GM12875 (cell line): ENCODE measurements around the gene ENOSF1.

ENCODE experiments used
- H3K4me3 ChIP-seq: one replicate; pipeline ENCODE4 v1.5.1; 2011; ENCODE audit warnings: low read depth, low read length, control low read depth
- TF ChIP-seq, protein P1 (sequence below): IDR thresholded peaks from 2 replicates; pipeline ENCODE4 v1.5.1; 2011; ENCODE audit warnings: low read depth, mild to moderate bottlenecking, control low read depth, inconsistent platforms, low read length, moderate library complexity, borderline replicate concordance; ENCODE audit not compliant: insufficient read depth

ENOSF1 gene

DNA sequence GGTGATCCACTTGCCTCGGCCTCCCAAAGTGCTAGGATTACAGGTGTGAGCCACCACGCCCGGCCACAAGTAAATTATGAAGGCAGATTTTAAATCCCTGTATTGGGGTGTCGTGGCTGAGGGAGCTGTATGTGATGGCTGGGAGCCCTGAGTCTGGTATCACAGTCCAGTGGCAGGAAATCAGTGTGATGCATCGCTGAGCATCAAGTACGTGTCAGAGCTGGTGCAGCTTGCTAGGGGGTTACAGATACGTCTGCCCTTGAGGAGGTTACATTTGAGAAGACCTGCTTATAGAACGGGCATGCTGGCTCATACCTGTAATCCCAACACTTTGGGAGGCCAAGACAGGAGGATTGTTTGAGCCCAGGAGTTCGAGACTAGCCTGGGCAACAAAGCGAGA is 4.3 kb downstream of the ENOSF1 start:
- no peak overlapping the region for H3K4me3 ChIP-seq
- TF ChIP-seq, protein P1, sequence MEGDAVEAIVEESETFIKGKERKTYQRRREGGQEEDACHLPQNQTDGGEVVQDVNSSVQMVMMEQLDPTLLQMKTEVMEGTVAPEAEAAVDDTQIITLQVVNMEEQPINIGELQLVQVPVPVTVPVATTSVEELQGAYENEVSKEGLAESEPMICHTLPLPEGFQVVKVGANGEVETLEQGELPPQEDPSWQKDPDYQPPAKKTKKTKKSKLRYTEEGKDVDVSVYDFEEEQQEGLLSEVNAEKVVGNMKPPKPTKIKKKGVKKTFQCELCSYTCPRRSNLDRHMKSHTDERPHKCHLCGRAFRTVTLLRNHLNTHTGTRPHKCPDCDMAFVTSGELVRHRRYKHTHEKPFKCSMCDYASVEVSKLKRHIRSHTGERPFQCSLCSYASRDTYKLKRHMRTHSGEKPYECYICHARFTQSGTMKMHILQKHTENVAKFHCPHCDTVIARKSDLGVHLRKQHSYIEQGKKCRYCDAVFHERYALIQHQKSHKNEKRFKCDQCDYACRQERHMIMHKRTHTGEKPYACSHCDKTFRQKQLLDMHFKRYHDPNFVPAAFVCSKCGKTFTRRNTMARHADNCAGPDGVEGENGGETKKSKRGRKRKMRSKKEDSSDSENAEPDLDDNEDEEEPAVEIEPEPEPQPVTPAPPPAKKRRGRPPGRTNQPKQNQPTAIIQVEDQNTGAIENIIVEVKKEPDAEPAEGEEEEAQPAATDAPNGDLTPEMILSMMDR: no peak

GRCh38 chr18:706405-706804 is 6.0 kb downstream of the ENOSF1 start:
- TF ChIP-seq, protein P1: no peak
- no peak overlapping the region for H3K4me3 ChIP-seq

DNA sequence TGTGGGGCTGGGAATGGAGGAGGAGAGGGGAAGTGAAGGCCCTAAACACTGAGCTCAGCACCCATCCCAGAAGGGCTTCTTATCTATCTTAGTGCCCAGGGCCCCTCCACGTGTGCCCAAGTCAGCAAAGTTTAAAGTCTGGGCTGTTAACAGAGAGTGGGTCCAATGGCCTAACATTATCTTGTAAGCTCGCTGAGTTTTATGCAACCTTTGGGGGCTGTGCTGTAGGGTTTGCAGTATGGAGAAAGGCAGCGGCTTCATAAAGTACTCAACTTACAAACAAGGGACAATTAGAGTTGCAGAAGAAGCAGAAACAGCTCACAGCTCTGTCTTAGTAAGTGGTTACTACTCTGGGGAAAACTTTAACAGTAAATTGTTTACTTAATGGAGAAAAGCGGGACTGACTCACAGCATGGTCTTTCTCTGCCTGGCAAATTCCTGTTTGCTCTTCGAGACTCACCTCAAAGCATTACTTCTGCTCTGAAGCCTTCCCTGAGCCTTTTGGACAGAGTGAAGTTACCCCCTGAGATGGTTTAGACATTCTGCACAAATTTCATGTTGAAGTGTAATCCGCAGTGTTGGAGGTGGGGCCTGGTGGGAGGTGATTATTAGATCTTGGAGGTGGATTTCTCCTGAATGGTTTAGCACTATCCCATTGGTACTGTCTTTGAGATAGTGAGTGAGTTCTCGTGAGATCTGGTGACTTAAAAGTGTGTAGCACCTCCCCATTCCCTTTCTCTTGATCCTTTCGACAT is 9.0 kb downstream of the ENOSF1 start:
- no peak overlapping the region for H3K4me3 ChIP-seq
- TF ChIP-seq, protein P1: no peak

GRCh38 chr18:697800-698199 is 14.6 kb downstream of the ENOSF1 start:
- H3K4me3 ChIP-seq: no peak overlapping the region
- TF ChIP-seq, protein P1: no peak

GRCh38 chr18:697012-697411 is 15.4 kb downstream of the ENOSF1 start:
- TF ChIP-seq, protein P1: no peak
- H3K4me3 ChIP-seq: no peak overlapping the region

DNA sequence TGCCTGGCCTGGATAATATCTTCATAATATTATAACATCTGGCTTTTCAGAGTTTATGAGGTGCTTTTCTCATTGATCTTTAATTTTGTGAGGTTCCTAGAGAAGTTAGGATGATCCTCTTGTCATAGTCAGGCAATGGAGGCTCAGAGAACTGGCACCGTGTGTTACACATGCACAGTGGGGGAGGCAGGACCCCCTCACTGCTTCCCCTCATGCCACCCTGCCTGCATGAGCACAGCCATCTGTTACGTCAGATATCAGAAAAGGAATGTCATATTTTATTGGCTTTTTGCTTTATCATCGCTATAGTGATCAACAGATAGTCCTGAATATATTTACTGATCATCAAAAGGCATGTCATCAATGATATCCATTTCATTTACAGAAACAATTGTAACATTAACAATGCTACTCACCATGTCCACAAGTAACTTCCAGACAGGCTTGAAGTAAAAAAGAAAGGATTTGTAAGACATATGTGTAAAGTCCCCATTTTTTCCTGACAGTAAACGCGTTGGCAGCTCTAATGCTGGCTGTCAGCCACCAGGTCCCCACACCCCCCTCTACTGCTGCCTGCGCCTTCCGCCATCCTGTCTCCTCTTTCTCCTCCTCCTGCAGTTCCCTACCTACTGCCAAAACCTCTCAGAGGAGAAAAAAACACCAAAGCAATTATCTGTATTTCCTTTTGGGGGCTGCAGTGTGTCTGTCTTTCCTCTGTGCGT is 18.8 kb downstream of the ENOSF1 start:
- no peak overlapping the region for H3K4me3 ChIP-seq
- TF ChIP-seq, protein P1: no peak

GRCh38 chr18:692824-693223 is 19.6 kb downstream of the ENOSF1 start:
- TF ChIP-seq, protein P1: no peak
- H3K4me3 ChIP-seq: no peak overlapping the region
